GM12892 (cell line): ENCODE results near the gene TMEM242.

Experiments used
- POLR2AphosphoS5 ChIP-seq: IDR thresholded peaks from 2 replicates; pipeline ENCODE4 v1.6.1; 2011; ENCODE audit warnings: low read depth, low read length, control low read depth
- TAF1 ChIP-seq: IDR thresholded peaks from 2 replicates; pipeline ENCODE4 v1.6.1; 2011; ENCODE audit warnings: low read depth, mild to moderate bottlenecking, control low read depth, low read length, borderline replicate concordance

- TF ChIP-seq POLR2AphosphoS5 = no peak
- no peak for TF ChIP-seq TAF1
Observed at GRCh38 chr6:157258878-157259277, 64.4 kb downstream of the TMEM242 start.
